ENCODE results near the gene LACTB.

LACTB gene

DNA sequence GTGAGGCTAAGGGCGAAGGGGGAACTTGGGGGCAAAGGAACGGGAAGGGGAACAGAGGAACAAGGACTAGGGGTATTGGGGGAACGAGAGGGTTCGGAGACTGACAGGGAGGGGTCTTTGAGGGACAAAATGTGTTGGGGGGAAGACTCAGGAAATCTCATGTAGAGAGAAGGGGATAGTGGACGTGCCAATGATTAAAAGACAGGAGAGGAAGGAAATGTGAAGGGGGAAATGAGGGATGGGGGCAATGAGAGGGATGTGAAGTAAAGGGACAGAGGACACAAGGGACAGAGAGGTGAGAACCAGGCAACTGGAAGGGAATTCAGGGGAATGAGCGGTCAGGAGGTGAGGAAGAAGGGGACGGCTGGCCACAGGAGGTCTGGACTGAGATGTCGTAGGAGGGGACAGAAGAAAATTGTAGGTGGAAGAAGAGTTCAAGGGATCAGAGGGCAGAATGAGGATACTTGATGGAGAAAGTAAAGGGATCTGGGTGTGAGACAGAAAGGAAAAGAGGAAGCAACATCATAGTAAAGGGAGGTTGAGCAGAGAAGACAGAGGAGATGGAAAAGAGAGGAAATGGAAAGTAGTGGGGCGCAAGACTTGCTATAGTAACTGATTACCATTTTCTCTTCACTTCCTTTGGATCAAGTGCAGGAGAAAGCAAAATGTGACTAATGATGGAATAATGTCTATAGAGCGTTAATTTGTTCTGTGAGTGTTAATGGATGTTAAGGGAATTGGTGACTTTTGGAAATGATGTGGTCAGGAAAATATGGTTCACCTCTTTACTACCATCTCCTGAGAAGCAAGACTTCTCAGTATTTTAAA is 68.5 kb downstream of the LACTB start (continued):
- TF ChIP-seq, protein P1, sequence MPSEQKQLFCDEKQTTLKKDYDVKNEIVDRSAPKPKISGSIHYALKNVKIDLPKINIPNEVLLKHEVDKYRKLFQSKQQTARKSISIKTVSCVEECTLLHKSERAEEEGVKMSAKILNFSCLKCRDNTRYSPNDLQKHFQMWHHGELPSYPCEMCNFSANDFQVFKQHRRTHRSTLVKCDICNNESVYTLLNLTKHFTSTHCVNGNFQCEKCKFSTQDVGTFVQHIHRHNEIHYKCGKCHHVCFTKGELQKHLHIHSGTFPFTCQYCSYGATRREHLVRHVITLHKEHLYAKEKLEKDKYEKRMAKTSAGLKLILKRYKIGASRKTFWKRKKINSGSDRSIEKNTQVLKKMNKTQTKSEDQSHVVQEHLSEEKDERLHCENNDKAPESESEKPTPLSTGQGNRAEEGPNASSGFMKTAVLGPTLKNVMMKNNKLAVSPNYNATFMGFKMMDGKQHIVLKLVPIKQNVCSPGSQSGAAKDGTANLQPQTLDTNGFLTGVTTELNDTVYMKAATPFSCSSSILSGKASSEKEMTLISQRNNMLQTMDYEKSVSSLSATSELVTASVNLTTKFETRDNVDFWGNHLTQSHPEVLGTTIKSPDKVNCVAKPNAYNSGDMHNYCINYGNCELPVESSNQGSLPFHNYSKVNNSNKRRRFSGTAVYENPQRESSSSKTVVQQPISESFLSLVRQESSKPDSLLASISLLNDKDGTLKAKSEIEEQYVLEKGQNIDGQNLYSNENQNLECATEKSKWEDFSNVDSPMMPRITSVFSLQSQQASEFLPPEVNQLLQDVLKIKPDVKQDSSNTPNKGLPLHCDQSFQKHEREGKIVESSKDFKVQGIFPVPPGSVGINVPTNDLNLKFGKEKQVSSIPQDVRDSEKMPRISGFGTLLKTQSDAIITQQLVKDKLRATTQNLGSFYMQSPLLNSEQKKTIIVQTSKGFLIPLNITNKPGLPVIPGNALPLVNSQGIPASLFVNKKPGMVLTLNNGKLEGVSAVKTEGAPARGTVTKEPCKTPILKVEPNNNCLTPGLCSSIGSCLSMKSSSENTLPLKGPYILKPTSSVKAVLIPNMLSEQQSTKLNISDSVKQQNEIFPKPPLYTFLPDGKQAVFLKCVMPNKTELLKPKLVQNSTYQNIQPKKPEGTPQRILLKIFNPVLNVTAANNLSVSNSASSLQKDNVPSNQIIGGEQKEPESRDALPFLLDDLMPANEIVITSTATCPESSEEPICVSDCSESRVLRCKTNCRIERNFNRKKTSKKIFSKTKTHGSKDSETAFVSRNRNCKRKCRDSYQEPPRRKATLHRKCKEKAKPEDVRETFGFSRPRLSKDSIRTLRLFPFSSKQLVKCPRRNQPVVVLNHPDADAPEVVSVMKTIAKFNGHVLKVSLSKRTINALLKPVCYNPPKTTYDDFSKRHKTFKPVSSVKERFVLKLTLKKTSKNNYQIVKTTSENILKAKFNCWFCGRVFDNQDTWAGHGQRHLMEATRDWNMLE (tag by site-specific recombination; conservative IDR thresholded peaks at IDR 0.05; ENCODE audit: low read depth) = no peak
- TF ChIP-seq, protein P2, sequence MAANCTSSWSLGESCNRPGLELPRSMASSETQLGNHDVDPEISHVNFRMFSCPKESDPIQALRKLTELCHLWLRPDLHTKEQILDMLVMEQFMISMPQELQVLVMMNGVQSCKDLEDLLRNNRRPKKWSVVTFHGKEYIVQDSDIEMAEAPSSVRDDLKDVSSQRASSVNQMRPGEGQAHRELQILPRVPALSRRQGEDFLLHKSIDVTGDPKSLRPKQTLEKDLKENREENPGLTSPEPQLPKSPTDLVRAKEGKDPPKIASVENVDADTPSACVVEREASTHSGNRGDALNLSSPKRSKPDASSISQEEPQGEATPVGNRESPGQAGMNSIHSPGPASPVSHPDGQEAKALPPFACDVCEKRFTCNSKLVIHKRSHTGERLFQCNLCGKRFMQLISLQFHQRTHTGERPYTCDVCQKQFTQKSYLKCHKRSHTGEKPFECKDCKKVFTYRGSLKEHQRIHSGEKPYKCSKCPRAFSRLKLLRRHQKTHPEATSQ (tag by site-specific recombination; IDR thresholded peaks at IDR 0.05) = no peak
- TF ChIP-seq ZNF341 (tag by site-specific recombination; IDR thresholded peaks at IDR 0.05; ENCODE audit: low read depth) (no peak), ATF2 (tag by site-specific recombination; IDR thresholded peaks at IDR 0.05; ENCODE audit: low read depth) (no peak), MEIS1 (CRISPR knock-in tag; IDR thresholded peaks at IDR 0.05; ENCODE audit: borderline replicate concordance) (no peak), KLF8 (tag by site-specific recombination; IDR thresholded peaks at IDR 0.05) (no peak), ZNF629 (tag by site-specific recombination; IDR thresholded peaks at IDR 0.05) (no peak), ZNF280D (tag by site-specific recombination; IDR thresholded peaks at IDR 0.05) (no peak), ZNF610 (tag by site-specific recombination; IDR thresholded peaks at IDR 0.05; ENCODE audit: borderline replicate concordance) (no peak), ZNF146 (tag by site-specific recombination; IDR thresholded peaks at IDR 0.05) (no peak), MZF1 (tag by site-specific recombination; IDR thresholded peaks at IDR 0.05; ENCODE audit: borderline replicate concordance) (no peak), ZNF792 (tag by site-specific recombination; IDR thresholded peaks at IDR 0.05) (no peak), ZBTB48 (tag by site-specific recombination; IDR thresholded peaks at IDR 0.05) (peak; percentile 99), GLI2 (tag by site-specific recombination; IDR thresholded peaks at IDR 0.05; ENCODE audit: borderline replicate concordance, low read depth) (no peak), SETDB1 (IDR thresholded peaks at IDR 0.05; ENCODE audit: insufficient read length, low read length) (no peak), ZNF555 (tag by site-specific recombination; conservative IDR thresholded peaks at IDR 0.05) (no peak), PRDM1 (tag by site-specific recombination; IDR thresholded peaks at IDR 0.05) (peak; percentile 97), ZNF350 (tag by site-specific recombination; IDR thresholded peaks at IDR 0.05) (no peak), EGR2 (tag by site-specific recombination; IDR thresholded peaks at IDR 0.05; ENCODE audit: low read depth) (no peak), ZNF791 (tag by site-specific recombination; IDR thresholded peaks at IDR 0.05) (no peak), ZNF449 (tag by site-specific recombination; IDR thresholded peaks at IDR 0.05) (no peak)
- TF ChIP-seq, protein P3, sequence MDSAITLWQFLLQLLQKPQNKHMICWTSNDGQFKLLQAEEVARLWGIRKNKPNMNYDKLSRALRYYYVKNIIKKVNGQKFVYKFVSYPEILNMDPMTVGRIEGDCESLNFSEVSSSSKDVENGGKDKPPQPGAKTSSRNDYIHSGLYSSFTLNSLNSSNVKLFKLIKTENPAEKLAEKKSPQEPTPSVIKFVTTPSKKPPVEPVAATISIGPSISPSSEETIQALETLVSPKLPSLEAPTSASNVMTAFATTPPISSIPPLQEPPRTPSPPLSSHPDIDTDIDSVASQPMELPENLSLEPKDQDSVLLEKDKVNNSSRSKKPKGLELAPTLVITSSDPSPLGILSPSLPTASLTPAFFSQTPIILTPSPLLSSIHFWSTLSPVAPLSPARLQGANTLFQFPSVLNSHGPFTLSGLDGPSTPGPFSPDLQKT (IDR thresholded peaks at IDR 0.05; ENCODE audit: borderline replicate concordance, low read depth, low read length) = no peak
- TF ChIP-seq, protein P4, sequence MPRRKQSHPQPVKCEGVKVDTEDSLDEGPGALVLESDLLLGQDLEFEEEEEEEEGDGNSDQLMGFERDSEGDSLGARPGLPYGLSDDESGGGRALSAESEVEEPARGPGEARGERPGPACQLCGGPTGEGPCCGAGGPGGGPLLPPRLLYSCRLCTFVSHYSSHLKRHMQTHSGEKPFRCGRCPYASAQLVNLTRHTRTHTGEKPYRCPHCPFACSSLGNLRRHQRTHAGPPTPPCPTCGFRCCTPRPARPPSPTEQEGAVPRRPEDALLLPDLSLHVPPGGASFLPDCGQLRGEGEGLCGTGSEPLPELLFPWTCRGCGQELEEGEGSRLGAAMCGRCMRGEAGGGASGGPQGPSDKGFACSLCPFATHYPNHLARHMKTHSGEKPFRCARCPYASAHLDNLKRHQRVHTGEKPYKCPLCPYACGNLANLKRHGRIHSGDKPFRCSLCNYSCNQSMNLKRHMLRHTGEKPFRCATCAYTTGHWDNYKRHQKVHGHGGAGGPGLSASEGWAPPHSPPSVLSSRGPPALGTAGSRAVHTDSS (tag by site-specific recombination; IDR thresholded peaks at IDR 0.05) = no peak
